GM23248 (cell line): ENCODE measurements around the gene ABCC6. TPM values are rescaled to one million over a fixed set of nuclear protein-coding genes. Genes with fewer than 3 reads are reported as not detected.

Experiments used
- DNase-seq: peaks from one replicate; pipeline ENCODE4 v3.0.0-alpha.2; 2015
- H2AFZ ChIP-seq: fragments of 200-600 bp; sonication (generic); 2 replicates; pipeline ENCODE4 v1.6.1; 2016; ENCODE audit warnings: antibody characterized with exemption
- H3F3A ChIP-seq: fragments of 200-600 bp; sonication (generic); 2 replicates; pipeline ENCODE4 v1.6.1; 2016; ENCODE audit warnings: mild to moderate bottlenecking, antibody characterized with exemption, mixed run types; ENCODE audit not compliant: insufficient read depth
- H3K27ac ChIP-seq: fragments of 200-600 bp; sonication (generic); 2 replicates; pipeline ENCODE4 v1.5.1; 2016; ENCODE audit warnings: mild to moderate bottlenecking
- H3K27me3 ChIP-seq: fragments of 200-600 bp; sonication (generic); replicated peaks from 2 replicates; pipeline ENCODE4 v1.6.1; 2016; ENCODE audit warnings: mild to moderate bottlenecking; ENCODE audit not compliant: insufficient read depth
- H3K36me3 ChIP-seq: fragments of 200-600 bp; sonication (generic); 2 replicates; pipeline ENCODE4 v1.6.1; 2016; ENCODE audit warnings: low read depth, mild to moderate bottlenecking
- H3K4me1 ChIP-seq: fragments of 200-600 bp; sonication (generic); 2 replicates; pipeline ENCODE4 v1.6.1; 2016; ENCODE audit warnings: mild to moderate bottlenecking; ENCODE audit not compliant: insufficient read depth
- H3K4me2 ChIP-seq: fragments of 200-600 bp; sonication (generic); one replicate; pipeline ENCODE4 v1.6.1; 2016; ENCODE audit warnings: mild to moderate bottlenecking; ENCODE audit not compliant: unreplicated experiment
- H3K4me3 ChIP-seq: fragments of 200-600 bp; sonication (generic); 2 replicates; pipeline ENCODE4 v1.5.1; 2016; ENCODE audit warnings: mild to moderate bottlenecking
- H3K79me2 ChIP-seq: fragments of 200-600 bp; sonication (generic); 2 replicates; pipeline ENCODE4 v1.6.1; 2016; ENCODE audit warnings: mild to moderate bottlenecking; ENCODE audit not compliant: insufficient read depth
- H3K9ac ChIP-seq: fragments of 200-600 bp; sonication (generic); 2 replicates; pipeline ENCODE4 v1.6.1; 2016; ENCODE audit warnings: mild to moderate bottlenecking
- H3K9me2 ChIP-seq: fragments of 200-600 bp; sonication (generic); 2 replicates; pipeline ENCODE4 v1.6.1; 2016; ENCODE audit warnings: mixed run types, mild to moderate bottlenecking, moderate library complexity; ENCODE audit not compliant: insufficient read depth
- H3K9me3 ChIP-seq: fragments of 200-600 bp; sonication (generic); one replicate; pipeline ENCODE4 v1.6.1; 2017; ENCODE audit warnings: low read depth
- H4K20me1 ChIP-seq: fragments of 200-600 bp; sonication (generic); 2 replicates; pipeline ENCODE4 v1.6.0; 2016; ENCODE audit not compliant: insufficient read depth
- EZH2 ChIP-seq: fragments of 200-600 bp; sonication (generic); IDR thresholded peaks from 2 replicates; pipeline ENCODE4 v1.6.1; 2018; ENCODE audit warnings: antibody characterized with exemption, mild to moderate bottlenecking; ENCODE audit not compliant: insufficient read depth, poor library complexity, severe bottlenecking
- EZH2phosphoT487 ChIP-seq: fragments of 200-600 bp; sonication (generic); IDR thresholded peaks from 2 replicates; pipeline ENCODE4 v1.6.1; 2018; ENCODE audit warnings: antibody characterized with exemption, moderate library complexity, mild to moderate bottlenecking, low read depth; ENCODE audit not compliant: insufficient read depth
- WGBS, 2 experiments: methylation state at CpG; one replicate each; pipeline ENCODE4 v1.1.6; 2015 to 2017; ENCODE audit warnings: low lambda C conversion rate in 2 of 2, low coverage in 1 of 2; ENCODE audit errors: missing lambda C conversion rate in 2 of 2; 5-methylcytosine and 5-hydroxymethylcytosine counted together
- in situ Hi-C: fragments of 300-500 bp; cut with MboI; formaldehyde crosslinking; loops from 2 replicates; pipeline ENCODE4 v1.15.0; 2020
- polyA plus RNA-seq: library from polyadenylated mRNA; unstranded; fragments of >200 nt; fragmentation: Nextera tagmentation; extraction: Ambion mirVana; gene quantifications from 2 replicates; pipeline ENCODE4 v1.2.1, GENCODE V29; 2016
- total RNA-seq: library from RNA; depleted of rRNA; stranded (reverse); fragments of >200 nt; shearing (Covaris generic); gene quantifications from 2 replicates; pipeline ENCODE4 v1.2.3, GENCODE V29; 2014

Gene ABCC6
- total and polyA plus RNA-seq, 2 experiments from 2014 or later, result 0.24 TPM; not detected in 1

DNA sequence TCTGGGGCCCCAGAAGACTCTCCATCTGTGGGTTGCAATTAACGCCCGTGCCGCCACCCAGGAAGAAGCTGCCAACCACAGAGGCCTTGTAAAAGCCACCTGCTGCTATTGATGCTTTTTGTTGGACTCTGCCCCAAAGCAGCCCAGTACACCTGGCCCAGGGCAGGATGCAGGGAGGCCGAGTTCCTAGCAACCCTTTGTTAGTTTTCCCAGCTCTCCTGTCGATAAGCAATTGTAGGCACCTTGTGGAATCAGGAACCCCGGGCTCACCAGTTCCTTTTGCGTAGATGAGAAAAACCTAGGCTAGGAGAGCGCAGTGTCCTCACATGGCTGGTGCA lies 103.3 kb downstream of the ABCC6 start:
- H3K9me3 ChIP-seq, result no peaks in the 10 kb centered on the region
- no peak for DNase-seq
- H2AFZ ChIP-seq, result no peak overlapping the region
- 88 to 91% methylated on average over 8 of the region's 8 CpGs for WGBS, 2 experiments
- no peaks in the 10 kb centered on the region for H3F3A ChIP-seq
- no peaks in the 10 kb centered on the region for H3K79me2 ChIP-seq
- no peak overlapping the region for H3K4me2 ChIP-seq
- H3K9me2 ChIP-seq, result no peaks in the 10 kb centered on the region
- no peak overlapping the region for H3K4me3 ChIP-seq
- H3K36me3 ChIP-seq, result peaks cover 38% of the 10 kb centered on the region
- no peak overlapping the region for H3K9ac ChIP-seq
- no peaks in the 10 kb centered on the region for H4K20me1 ChIP-seq
- no peaks in the 10 kb centered on the region for H3K4me1 ChIP-seq
- no peaks in the 10 kb centered on the region for H3K27me3 ChIP-seq
- in situ Hi-C loops, result loop anchor here (10.0 kb wide), 1 partner anchor 345 kb away; no protein-coding TSS in a partner anchor
- no peak overlapping the region for H3K27ac ChIP-seq
- TF ChIP-seq EZH2phosphoT487 (no peak), EZH2 (no peak)

DNA sequence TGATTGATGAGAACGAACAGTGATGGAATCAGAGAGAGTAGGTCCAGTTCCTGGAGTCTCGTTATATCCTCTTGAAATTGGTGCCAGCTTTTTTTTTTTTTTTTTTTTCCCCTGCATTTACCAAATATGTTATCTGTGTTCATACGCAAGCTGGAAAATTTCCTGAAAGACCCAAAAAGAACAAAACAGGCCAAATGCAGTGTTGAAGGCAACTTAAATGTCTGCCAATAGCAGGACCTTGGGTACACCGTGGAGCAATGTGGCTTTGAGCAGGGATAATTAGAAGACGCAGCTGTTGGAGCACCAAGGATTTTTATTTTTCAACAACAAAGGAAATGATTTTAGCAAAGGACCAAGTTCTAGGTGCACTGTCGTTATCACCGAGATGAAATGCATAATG lies 105.0 kb downstream of the ABCC6 start:
- Histone ChIP-seq H3K27me3 (no peaks in the 10 kb centered on the region), H3K4me3 (no peak overlapping the region), H3K27ac (no peak overlapping the region), H3K36me3 (peaks cover 28% of the 10 kb centered on the region), H4K20me1 (no peaks in the 10 kb centered on the region), H3K4me1 (no peaks in the 10 kb centered on the region), H3K9me3 (no peaks in the 10 kb centered on the region), H3K79me2 (no peaks in the 10 kb centered on the region), H3K9ac (no peak overlapping the region), H3K9me2 (no peaks in the 10 kb centered on the region), H3K4me2 (no peak overlapping the region), H2AFZ (no peak overlapping the region), H3F3A (no peaks in the 10 kb centered on the region)
- in situ Hi-C loops, result no loop called here
- TF ChIP-seq EZH2, result no peak
- TF ChIP-seq EZH2phosphoT487, result no peak
- WGBS, 2 experiments, result 94 to 95% methylated on average over 7 of the region's 7 CpGs
- DNase-seq, result no peak

DNA sequence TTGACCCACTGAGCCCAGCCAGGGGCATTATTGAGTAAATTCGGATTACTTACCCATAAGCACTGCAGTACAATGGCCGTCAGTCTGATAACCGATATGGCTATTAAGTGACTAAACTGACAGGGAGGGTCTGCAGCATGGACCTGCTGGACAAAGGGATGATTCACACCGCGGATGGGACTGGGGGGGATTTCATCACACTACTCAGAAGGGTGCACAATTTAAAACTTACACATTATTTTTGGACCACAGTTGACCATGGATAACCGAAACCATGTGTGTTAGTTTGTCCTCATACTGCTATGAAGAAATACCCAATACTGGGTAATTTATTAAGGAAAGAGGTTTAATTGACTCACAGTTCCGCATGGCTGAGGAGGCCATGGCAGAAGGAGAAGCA lies 106.5 kb downstream of the ABCC6 start:
- TF ChIP-seq EZH2, result no peak
- no peak for TF ChIP-seq EZH2phosphoT487
- H4K20me1 ChIP-seq, result no peaks in the 10 kb centered on the region
- no peaks in the 10 kb centered on the region for H3K79me2 ChIP-seq
- WGBS, 2 experiments, result 95 to 98% methylated on average over 7 of the region's 7 CpGs
- H3K9me2 ChIP-seq, result no peaks in the 10 kb centered on the region
- in situ Hi-C loops, result no loop called here
- no peak overlapping the region for H2AFZ ChIP-seq
- H3K4me3 ChIP-seq, result no peak overlapping the region
- H3F3A ChIP-seq, result no peaks in the 10 kb centered on the region
- no peaks in the 10 kb centered on the region for H3K4me1 ChIP-seq
- no peak for DNase-seq
- no peak overlapping the region for H3K4me2 ChIP-seq
- H3K9ac ChIP-seq, result no peak overlapping the region
- H3K36me3 ChIP-seq, result peaks cover 37% of the 10 kb centered on the region
- no peak overlapping the region for H3K27ac ChIP-seq
- H3K27me3 ChIP-seq, result no peaks in the 10 kb centered on the region
- H3K9me3 ChIP-seq, result no peaks in the 10 kb centered on the region

DNA sequence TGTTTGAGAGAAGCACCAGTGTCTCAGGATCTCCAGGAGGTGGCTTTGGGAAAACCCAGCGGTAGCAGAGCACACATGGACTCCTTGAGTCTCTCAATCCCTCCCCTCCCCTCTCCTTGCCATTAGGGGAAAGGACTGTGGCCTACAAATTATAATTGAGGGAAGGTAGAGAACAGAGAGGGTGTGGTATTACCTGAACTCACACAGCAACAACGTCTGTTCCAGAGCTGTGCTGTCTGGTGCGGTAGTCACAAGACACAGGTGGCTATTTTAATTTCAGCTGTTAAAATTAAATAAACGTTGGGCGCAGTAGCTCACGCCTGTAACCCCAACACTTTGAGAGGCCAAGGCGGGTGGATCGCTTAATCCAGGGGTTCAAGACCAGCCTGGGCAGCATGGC lies 110.2 kb downstream of the ABCC6 start:
- no peaks in the 10 kb centered on the region for H3K79me2 ChIP-seq
- DNase-seq, result no peak
- no peaks in the 10 kb centered on the region for H3K27me3 ChIP-seq
- H3K9ac ChIP-seq, result no peak overlapping the region
- H3K4me2 ChIP-seq, result no peak overlapping the region
- no peak for TF ChIP-seq EZH2
- no peak for TF ChIP-seq EZH2phosphoT487
- in situ Hi-C loops, result no loop called here
- H3K4me3 ChIP-seq, result no peak overlapping the region
- no peaks in the 10 kb centered on the region for H3K9me3 ChIP-seq
- H4K20me1 ChIP-seq, result no peaks in the 10 kb centered on the region
- peaks cover 44% of the 10 kb centered on the region for H3K36me3 ChIP-seq
- no peaks in the 10 kb centered on the region for H3K4me1 ChIP-seq
- H2AFZ ChIP-seq, result no peak overlapping the region
- 92 to 93% methylated on average over 8 of the region's 8 CpGs for WGBS, 2 experiments
- no peaks in the 10 kb centered on the region for H3K9me2 ChIP-seq
- H3F3A ChIP-seq, result no peaks in the 10 kb centered on the region
- H3K27ac ChIP-seq, result no peak overlapping the region

DNA sequence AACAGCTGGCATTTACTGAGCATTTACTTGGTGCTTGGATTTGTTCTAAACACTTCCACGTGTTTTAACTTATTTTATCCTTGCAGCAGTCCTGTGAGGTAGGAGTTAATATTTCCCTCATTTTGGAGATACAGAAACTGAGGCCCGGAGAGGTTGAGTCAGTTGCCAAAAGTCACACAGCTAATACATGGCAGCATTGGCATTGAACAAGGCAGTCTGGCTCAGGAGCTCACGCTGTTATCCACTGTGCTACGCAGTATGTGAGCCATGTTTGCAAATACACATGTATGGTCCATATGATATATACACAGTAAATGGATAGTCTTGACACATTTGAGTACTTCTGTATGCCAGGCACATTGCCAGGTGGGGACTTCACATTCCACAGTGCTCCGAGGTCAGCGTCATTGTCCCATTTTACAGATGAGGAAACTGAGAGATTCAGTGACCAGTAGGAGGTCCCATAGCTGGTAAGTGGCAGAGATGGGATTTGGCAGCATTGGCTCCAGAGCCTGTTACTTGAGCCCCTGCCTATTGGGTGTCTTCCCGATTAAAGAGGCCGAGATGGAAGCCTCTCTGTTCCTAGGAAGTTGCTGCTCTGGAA lies 110.7 kb downstream of the ABCC6 start:
- 77 to 80% methylated on average over 8 of the region's 8 CpGs for WGBS, 2 experiments
- Histone ChIP-seq H2AFZ (no peak overlapping the region), H3K4me3 (no peak overlapping the region), H4K20me1 (no peaks in the 10 kb centered on the region), H3K9me2 (no peaks in the 10 kb centered on the region), H3K4me2 (no peak overlapping the region), H3K27me3 (no peaks in the 10 kb centered on the region), H3K9me3 (no peaks in the 10 kb centered on the region), H3F3A (no peaks in the 10 kb centered on the region), H3K36me3 (peaks cover 45% of the 10 kb centered on the region), H3K4me1 (no peaks in the 10 kb centered on the region), H3K79me2 (no peaks in the 10 kb centered on the region), H3K9ac (no peak overlapping the region), H3K27ac (no peak overlapping the region)
- no peak for DNase-seq
- TF ChIP-seq EZH2 (no peak), EZH2phosphoT487 (no peak)
- in situ Hi-C loops, result no loop called here
